Measurements from ENCODE around the gene DLG2.

Gene DLG2

DNA sequence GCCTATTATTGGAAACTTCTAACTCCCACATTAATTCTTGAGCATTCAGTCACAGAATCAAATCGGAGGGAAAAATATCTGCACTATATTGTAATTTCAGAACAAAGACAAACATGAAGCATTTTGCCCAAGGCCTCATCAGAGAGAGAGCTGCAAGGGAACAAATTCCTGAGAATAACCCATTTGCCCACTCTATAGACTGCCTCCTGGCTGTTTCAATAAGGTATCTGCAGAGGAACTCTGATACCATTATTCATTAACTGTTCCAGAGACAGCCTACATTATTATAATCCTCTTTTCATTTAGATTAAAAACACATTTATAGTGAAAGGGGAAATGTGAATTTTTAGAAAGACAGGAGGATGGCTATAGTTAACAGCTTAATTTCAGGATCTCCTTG lies 663.9 kb downstream of the DLG2 start:
- CTCF ChIA-PET, result no interaction called here
- POLR2A ChIA-PET, result no interaction called here
- TF ChIP-seq, protein P1, sequence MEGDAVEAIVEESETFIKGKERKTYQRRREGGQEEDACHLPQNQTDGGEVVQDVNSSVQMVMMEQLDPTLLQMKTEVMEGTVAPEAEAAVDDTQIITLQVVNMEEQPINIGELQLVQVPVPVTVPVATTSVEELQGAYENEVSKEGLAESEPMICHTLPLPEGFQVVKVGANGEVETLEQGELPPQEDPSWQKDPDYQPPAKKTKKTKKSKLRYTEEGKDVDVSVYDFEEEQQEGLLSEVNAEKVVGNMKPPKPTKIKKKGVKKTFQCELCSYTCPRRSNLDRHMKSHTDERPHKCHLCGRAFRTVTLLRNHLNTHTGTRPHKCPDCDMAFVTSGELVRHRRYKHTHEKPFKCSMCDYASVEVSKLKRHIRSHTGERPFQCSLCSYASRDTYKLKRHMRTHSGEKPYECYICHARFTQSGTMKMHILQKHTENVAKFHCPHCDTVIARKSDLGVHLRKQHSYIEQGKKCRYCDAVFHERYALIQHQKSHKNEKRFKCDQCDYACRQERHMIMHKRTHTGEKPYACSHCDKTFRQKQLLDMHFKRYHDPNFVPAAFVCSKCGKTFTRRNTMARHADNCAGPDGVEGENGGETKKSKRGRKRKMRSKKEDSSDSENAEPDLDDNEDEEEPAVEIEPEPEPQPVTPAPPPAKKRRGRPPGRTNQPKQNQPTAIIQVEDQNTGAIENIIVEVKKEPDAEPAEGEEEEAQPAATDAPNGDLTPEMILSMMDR (IDR thresholded peaks at IDR 0.05; ENCODE audit: insufficient read depth, low read length, missing control alignments), result no peak
- H3K4me3 ChIP-seq (ENCODE audit: low read depth, low read length), result no peak overlapping the region
- no peak for DNase-seq (ENCODE audit: low read depth, low spot score)

DNA sequence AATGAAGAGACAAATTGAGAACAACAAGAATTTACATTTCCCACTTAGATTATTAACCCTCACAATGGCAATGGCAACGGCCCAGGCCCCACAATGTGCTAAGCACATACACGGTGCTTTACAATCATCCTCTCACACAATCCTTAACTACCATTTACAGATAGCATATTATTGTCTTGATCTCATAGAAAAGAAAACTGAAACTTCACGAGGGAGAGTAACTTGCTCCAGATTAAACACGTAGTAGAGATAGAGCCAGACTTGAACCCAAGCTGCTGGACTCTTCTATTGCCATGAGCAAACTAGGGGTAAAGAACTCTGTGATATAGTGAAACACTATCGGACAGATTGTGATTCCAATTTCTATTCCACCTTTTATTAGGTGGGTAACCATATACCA lies 665.1 kb downstream of the DLG2 start:
- ChIA-PET POLR2A (no interaction called here), CTCF (no interaction called here)
- TF ChIP-seq, protein P1 (IDR thresholded peaks at IDR 0.05; ENCODE audit: insufficient read depth, low read length, missing control alignments), result no peak
- DNase-seq (ENCODE audit: low read depth, low spot score), result no peak
- no peak overlapping the region for H3K4me3 ChIP-seq (ENCODE audit: low read depth, low read length)

DNA sequence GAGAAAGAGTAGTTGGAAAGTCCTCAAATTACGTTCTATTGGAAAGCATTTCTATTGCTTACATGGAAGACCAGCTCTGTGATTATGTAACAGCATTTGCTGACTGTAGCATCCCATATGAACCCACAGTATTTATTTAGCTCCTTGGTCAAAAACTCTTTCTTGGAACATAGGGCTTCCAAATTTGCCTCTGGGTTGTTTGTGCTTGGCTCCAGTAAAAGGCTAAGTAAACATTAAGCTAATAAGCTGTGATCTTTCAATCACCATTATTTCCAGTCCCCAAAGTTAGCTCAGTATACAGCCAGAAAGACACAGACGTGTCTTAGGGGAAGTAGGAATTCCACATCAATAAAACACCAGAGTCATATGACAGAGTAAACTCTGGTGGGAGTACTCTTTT lies 668.8 kb downstream of the DLG2 start:
- POLR2A ChIA-PET, result no interaction called here
- CTCF ChIA-PET, result no interaction called here
- no peak for DNase-seq (ENCODE audit: low read depth, low spot score)
- H3K4me3 ChIP-seq (ENCODE audit: low read depth, low read length), result no peak overlapping the region
- TF ChIP-seq, protein P1 (IDR thresholded peaks at IDR 0.05; ENCODE audit: insufficient read depth, low read length, missing control alignments), result no peak

DNA sequence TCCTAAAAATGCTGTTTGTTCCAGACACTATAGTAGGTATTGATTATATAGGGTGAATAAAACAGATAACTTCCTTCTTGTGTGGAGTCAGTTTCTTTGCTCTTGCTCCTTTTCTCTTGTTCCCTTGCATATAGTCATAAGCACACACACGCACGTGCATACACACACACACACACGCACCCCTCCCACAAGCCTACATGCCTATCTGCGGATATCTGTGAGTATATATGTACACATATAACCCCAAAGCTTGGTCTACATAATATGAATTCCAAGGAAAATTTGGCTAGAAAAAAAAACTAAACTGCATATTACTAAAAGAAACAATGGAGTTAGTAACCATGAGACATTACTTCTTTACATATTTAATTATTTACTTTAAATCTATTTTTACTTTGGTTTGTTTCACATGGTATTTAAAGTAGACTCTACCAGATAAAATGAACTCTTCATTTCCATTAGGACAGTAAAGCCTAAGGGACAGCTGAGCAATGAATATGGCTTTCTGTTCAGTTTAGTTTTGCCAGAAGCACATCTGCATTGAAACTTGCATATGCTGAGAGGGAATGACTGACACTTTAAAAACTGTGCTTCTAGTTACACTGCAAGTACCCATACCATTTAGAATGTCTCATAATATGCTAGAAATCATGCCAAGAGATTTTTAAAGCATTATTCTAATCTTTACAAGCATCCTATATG lies 676.4 kb downstream of the DLG2 start:
- CTCF ChIA-PET, result no interaction called here
- POLR2A ChIA-PET, result no interaction called here
- DNase-seq (ENCODE audit: low read depth, low spot score), result no peak
- H3K4me3 ChIP-seq (ENCODE audit: low read depth, low read length), result no peak overlapping the region
- TF ChIP-seq, protein P1 (IDR thresholded peaks at IDR 0.05; ENCODE audit: insufficient read depth, low read length, missing control alignments), result no peak

DNA sequence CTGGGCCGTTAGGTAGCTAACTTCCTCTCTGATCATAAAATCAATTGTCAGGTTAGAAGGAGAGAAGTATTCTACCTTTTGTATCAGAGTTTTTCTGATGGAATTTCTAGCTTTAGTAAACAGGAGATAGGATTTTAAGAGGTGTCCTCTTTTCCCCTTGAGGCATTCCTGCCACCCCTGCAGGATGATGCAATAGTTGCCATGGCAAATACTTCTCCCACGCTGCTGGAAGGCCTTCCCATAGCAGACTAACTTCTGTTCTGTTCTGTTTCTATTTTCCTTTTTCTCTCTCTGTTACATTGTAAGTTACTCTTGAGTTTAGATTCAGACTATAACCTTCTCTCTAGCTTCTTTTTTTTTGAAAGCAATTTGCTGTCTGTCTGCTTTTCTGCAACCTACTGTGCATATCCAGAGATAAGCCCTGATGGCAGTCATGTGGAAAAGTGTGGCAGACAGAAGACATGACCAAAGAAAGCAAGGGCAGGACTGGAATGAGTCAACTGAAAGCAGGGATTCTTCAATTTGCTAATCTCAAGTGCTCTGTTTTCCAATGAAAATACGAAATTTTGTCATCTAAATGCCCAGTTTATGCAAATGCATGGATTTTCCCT lies 679.1 kb downstream of the DLG2 start:
- DNase-seq (ENCODE audit: low read depth, low spot score), result no peak
- POLR2A ChIA-PET, result no interaction called here
- no peak overlapping the region for H3K4me3 ChIP-seq (ENCODE audit: low read depth, low read length)
- CTCF ChIA-PET, result interaction anchor here (0.9 kb wide), 1 partner anchor 19 kb away, joined by 3 read pairs; no protein-coding TSS in a partner anchor
- TF ChIP-seq, protein P1 (IDR thresholded peaks at IDR 0.05; ENCODE audit: insufficient read depth, low read length, missing control alignments), result no peak

DNA sequence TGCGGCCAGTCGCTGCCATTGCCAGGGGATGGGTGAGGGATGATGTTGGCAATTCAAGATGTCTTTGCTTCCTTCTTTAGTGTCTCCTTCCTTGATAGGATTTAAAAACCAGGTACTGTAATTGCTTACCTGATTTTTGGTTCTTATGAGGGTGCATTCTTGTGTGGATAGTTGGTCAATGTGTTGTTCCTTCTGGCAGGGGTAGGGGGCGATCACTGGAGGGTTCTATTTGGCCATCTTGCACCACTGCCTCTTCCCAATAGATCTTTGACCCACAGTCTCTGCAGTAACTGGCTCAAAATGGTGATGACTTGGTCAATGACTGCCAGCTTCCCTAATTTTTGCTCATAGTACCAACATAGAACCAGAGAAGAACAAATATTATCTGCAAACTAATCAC lies 680.1 kb downstream of the DLG2 start:
- CTCF ChIA-PET, result no interaction called here
- TF ChIP-seq, protein P1 (IDR thresholded peaks at IDR 0.05; ENCODE audit: insufficient read depth, low read length, missing control alignments), result no peak
- no peak for DNase-seq (ENCODE audit: low read depth, low spot score)
- no peak overlapping the region for H3K4me3 ChIP-seq (ENCODE audit: low read depth, low read length)
- POLR2A ChIA-PET, result no interaction called here
